GM12801 (cell line): Measurements from ENCODE around the gene TMEFF2.

Source experiments
- CTCF ChIP-seq: IDR thresholded peaks from one replicate; pipeline ENCODE4 v1.5.1; 2011; ENCODE audit warnings: control low read depth; ENCODE audit not compliant: insufficient read length; ENCODE audit errors: extremely low read depth

Gene TMEFF2

GRCh38 chr2:191946471-191947182 lies 248.1 kb downstream of the TMEFF2 start:
- no peak for TF ChIP-seq CTCF

GRCh38 chr2:191945623-191946022 lies 249.1 kb downstream of the TMEFF2 start:
- TF ChIP-seq CTCF, result no peak

GRCh38 chr2:191942739-191943103 lies 252.0 kb downstream of the TMEFF2 start:
- TF ChIP-seq CTCF, result no peak

GRCh38 chr2:191942090-191942738 lies 252.5 kb downstream of the TMEFF2 start:
- TF ChIP-seq CTCF, result no peak

- no peak for TF ChIP-seq CTCF
Measured at GRCh38 chr2:191941376-191941929, 253.3 kb downstream of the TMEFF2 start.

- TF ChIP-seq CTCF, result no peak
Measured at GRCh38 chr2:191938779-191939178, 256.0 kb downstream of the TMEFF2 start.

GRCh38 chr2:191936882-191937405 lies 257.8 kb downstream of the TMEFF2 start:
- no peak for TF ChIP-seq CTCF
